GM19193 (cell line): ENCODE data around the gene DPYSL4.

Experiments used
- POLR2A ChIP-seq: IDR thresholded peaks from 4 replicates; pipeline ENCODE4 v1.6.1; 2011; ENCODE audit not compliant: insufficient read depth, insufficient read length; ENCODE audit errors: extremely low read depth

Gene DPYSL4

DNA sequence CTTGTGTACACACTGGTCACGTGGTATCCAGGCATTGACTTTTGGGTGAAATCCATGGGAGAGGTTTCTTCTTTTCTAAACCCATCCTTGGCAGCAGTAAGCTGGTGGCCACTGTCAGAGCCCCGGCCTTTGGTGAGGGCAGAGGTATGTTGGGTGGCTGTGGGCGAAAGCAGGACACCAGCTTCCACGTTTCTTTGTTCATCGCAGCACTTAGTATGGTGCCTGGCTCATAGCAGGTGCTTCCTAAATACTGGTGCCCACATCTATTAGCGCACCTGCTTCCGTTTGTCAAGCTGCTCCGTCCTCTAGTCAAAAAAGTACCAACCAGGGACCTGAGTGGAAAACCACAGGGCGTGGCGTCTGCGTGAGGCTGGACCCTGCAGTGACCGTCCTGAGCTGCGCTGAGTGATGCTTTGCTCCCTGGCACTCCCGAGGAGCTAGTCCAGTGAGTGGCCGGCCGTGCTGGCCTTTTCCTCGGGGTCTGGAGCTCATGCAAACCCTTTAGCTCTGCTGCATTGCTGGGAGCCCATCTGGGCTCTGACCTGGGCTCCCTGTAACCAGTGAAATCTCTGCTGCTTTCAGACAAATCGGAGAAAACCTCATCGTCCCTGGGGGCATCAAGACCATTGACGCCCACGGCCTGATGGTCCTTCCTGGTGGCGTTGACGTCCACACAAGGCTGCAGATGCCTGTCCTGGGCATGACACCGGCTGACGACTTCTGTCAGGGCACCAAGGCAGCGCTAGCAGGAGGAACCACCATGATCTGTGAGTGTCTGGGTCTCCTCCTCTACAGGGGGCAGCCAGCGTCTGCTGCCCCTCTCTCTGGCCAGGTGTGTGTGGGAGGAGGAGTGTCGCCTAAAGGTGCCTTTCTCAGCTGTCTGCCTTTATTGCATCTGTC lies 5.6 kb downstream of the DPYSL4 start:
- TF ChIP-seq POLR2A, result no peak

DNA sequence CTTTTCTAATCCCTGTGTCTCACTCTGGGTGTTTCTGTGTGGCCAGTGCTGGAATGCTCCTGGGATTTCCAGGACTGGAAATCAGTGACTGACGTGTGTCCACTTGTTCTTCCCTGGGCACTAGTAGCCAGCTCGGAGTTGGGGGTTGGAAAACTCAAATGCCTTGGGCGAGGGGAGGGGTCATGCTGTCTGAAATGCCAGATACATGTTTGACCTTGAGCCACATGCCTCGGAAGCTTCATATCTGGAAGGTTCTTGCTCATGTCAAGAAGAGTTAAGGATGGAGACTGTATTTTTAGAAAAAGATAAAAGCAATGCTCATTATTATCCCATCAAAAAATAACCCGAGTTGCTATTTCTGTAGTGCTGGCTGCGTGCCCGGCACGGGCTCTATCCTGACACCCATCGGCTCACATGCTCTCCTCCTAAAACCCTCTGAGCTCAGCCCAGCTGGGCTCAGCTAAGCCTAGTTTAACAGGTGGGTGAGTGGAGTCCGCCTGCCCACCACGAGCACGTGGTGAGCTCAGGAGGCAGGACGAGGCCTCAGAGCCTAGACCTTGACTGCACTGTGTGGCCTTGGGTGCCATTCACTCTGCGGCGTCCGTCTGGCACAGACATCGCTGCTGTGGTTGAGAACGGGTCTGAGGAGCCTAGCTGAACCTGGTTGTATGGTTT lies 6.4 kb downstream of the DPYSL4 start:
- TF ChIP-seq POLR2A, result no peak

DNA sequence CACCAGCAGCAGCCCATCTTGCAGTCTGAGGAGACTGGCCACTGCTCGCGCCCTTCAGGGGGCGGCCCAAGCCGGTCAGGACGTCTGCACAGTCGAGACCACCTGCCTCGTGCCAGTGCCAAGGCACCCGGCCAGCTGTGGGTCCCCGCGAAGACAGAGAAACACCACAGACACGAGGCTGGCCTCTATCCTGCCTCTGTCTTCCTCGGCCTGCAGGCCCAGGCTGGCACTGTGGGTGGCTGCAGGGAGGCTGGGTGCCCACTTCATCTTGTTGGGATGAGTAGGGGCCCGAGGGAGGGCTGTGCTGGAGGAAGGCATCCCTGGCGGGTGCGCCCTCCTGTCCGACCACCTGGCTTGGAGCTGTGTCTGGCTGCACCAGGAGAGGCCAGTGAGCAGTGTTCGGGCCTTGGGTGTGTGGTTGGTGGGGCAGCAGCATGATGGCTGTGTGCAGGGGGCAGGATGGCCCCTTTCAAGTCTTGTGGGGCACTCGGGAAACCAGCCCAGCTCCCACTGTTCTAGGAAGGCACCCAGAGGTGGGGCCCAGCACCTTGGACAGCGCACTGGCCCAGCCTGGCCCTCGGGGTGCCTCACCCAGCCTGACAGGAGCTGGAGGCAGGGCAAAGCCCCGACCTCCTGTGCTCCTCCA lies 7.3 kb downstream of the DPYSL4 start:
- TF ChIP-seq POLR2A, result no peak

DNA sequence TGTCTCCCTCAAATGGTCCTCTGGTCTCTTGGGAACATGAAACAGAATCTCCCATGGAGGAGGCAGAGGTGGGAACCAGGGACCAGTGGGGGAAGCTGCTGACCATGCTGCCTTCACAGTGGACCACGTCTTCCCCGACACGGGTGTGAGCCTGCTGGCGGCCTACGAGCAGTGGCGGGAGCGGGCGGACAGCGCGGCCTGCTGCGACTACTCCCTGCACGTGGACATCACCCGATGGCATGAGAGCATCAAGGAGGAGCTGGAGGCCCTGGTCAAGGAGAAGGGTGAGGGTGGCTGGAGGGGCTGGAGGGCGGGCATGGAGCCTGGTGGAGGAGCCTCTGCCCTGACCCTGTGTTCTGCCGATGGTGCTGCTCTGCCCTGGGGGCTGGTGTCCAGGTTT lies 8.0 kb downstream of the DPYSL4 start:
- no peak for TF ChIP-seq POLR2A

DNA sequence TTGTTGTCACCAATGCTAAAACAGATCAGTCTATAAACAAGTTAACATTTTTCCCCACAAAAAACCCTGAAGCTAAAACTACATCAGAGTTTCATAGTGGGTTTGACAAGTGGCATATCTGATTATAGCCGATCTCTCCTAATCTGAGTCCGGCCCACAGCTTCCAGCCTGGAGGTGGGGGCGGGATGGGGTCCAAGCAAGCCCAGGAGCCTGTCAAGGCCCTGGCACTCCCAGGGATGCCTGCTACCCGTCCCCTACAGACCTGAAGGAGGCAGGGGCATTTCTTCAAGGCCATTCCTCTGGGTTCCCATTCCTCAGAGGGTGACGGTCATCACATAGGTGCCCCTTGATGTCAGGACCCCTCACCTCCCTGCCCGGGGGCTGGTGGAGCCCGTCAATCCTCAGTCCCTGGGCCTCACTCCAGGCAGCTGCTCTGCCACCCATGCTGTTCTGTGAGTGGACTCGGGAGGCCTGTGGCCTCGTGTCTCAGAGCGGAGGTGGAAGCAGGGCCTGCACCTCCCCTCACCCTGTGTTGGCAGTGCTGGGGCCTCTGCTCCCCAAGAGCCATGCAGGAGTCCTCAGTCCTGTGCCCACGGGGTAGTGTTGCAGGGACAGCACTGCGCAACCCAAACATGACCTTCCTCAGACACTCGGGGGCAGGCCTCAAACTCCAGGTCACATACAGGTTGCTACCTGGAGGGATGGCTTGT lies 8.8 kb downstream of the DPYSL4 start:
- no peak for TF ChIP-seq POLR2A

DNA sequence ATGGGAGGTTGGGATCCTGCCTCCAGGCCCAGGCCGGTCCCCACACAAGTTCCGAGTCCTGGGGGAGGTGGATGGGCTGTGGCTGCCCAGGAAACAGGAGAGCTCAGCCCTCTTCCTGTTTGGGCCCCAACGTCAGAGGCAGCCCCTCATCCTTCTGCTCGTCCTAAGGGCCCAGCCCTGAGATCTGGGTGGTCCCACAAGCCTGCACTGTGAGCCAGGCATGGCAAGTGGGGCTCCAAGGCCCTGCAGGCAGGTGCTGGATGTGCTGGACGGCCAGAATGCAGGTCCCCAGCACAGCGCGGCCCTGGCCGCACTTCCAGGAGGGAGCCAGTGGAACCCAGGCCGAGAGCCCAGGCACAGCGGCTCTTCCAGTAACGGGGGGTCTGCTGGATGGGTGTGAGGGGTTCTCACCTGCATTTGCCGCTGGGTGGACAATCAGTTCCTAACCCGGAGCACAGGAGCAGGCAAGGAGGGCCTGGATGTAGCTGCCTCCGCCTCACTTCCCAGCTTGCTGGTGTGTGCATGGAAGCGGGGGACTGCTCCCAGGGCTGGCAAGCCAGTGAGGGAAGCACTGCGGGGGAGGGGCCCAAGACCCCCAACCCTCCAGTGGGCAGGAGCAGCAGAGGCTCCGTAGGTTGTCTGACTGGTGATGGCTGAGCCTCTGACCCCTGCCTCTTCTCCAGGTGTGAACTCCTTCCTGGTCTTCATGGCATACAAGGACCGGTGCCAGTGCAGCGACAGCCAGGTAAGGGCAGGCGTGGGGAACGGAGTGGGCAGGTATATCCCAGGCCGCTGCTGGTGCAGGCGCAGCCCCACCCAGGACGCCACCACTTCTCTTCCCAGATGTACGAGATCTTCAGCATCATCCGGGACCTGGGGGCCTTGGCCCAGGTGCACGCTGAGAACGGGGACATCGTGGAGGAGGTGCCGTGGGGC lies 9.7 kb downstream of the DPYSL4 start:
- TF ChIP-seq POLR2A, result no peak

DNA sequence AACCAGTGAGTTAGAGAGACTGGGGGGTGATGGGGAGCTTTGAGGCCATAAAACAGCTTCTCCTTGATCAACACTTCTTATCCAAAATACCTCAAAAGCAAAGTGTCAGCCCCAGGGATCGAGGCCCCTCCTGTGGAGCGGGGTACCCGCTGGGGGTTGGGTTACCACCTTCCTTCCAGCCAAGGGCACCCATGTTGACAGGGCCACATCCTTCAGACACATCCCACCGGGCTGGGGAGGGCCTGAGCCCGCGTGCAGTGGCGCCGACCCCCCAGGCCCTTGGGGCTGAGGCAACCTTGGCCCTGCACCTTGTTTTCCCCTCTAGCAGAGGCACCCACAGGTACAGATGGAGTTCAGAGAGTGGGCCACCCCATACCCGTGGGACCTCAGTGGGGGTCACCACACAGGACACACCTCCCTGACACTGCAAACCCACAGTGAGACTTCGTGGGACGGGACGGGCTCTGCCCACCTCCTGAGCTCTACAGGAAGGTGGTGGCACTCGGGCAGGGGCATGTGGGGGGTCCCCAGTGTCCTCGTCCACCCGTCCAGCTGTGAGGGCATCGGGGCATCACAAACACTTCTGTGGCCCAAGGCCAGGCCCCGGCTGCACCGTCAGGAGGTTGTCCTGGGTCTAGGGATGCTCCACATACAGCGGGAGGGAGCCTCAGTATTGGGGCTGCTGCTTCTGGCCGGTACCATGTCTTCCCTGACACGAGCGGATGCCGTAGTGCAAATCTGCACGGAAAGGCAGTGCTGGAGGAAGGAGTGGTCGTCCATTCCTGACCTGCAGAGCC lies 10.7 kb downstream of the DPYSL4 start:
- no peak for TF ChIP-seq POLR2A

DNA sequence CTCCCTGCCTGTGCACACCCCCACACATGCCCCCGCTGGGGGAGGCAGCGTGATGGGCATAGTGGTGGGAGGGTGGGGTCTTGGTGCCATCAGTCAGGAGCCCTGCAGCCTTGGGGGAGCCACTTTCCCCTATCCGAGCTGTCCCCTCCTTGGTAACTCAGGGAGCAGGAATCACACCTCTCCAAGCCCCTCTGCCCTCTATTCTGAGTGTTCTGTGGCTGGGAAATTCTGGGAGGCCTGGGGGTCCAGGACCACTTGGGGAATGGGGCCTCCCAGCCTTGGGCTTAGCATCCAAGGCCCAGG lies 11.3 kb downstream of the DPYSL4 start:
- TF ChIP-seq POLR2A, result no peak

DNA sequence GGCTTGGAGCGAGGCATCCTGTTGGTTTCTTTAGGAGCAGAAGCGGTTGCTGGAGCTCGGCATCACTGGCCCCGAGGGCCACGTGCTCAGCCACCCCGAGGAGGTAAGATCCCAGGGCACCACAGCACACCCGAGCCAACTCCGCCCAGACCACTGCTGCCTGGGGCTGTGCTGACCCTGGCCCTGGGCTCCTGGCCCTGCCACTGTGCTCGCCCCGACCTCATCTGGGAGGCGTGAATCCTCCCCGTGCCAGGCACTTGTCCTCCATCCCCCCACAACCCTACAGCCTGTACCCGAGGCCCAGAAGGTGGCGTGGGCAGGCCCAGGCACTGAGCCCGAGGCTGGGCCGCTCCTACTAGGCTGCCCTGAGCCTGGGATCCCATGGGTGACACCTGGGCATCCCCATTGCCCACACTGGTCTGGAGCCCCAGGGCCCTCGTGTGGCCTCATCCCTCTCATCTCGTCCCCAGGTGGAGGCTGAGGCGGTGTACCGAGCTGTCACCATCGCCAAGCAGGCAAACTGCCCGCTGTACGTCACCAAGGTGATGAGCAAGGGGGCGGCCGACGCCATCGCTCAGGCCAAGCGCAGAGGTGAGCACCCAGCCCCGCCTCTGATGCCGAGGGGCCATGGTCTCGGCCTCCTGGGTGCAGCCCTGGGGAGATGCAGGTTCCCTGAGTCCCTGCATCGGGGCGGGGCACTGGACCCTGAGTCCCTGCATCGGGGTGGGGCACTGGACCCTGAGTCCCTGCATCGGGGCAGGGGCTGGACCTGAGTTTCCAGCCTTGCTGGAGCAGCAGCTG lies 11.8 kb downstream of the DPYSL4 start:
- TF ChIP-seq POLR2A, result no peak

DNA sequence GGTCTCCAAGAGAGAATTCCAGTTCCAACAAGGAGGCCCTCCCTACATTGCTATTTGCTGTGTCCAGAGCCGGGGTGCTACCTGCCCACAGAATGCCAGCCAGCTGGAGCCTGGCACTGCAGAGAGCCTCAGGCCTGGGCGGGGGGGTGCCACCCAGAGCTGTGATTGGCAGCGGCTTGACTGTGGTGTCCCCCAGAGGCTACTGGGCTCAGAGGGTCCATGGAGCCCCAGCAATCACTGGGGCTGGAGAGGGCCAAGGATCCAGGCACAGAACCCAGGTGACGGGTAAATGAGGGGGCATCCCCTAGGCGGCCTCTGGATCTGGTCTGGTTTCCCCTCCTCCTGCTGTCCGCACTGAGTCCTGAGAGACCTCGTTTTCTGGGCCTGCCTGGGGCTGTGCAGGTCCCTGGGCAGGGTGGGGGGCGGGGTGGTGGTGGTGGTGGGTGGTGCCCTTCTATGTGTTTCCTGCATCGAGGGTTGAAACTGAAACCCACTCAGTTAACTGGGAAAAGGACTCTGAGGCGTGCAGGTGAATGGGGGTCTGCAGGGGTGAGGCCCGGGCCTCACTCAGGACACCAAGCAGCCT lies 12.6 kb downstream of the DPYSL4 start:
- TF ChIP-seq POLR2A, result no peak

DNA sequence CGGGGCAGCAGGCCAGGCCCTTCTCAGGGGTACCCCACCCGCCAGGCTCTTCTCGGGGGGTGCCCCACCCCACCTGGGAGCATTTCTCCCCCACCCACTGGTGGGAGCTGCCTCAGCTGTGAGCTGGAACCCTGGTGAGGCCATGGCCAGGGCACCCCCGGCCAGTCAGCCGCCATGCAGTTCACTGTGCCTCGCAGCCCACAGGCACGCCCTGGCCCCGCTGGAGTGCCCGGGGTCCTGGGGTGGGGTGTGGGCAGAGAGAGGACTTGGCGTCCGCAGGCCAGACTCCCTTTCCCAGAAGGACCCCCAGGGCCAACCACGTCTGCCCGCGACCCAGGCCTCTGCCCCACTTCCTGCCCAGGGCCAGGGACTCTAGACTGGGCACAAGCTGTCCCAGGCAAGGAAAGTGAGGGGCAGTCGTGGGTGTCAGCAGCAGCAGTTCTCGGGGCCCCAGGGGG lies 13.1 kb downstream of the DPYSL4 start:
- no peak for TF ChIP-seq POLR2A
